Hepatocyte (in vitro differentiated cells): ENCODE measurements around the gene SNX2.

ENCODE experiments used
- CTCF ChIP-seq: fragments of 200-600 bp; sonication (generic); IDR thresholded peaks from 2 replicates; pipeline ENCODE4 v1.5.1; 2016; ENCODE audit warnings: antibody characterized with exemption, mild to moderate bottlenecking; ENCODE audit not compliant: poor library complexity
- EZH2 ChIP-seq: fragments of 200-600 bp; sonication (generic); IDR thresholded peaks from 2 replicates; pipeline ENCODE4 v1.6.1; 2016; ENCODE audit warnings: antibody characterized with exemption, mild to moderate bottlenecking, borderline replicate concordance
- EZH2phosphoT487 ChIP-seq: fragments of 200-600 bp; sonication (generic); IDR thresholded peaks from one replicate; pipeline ENCODE4 v1.6.1; 2018; ENCODE audit warnings: antibody characterized with exemption, mild to moderate bottlenecking, low read depth, moderate library complexity; ENCODE audit not compliant: unreplicated experiment, severe bottlenecking

DNA sequence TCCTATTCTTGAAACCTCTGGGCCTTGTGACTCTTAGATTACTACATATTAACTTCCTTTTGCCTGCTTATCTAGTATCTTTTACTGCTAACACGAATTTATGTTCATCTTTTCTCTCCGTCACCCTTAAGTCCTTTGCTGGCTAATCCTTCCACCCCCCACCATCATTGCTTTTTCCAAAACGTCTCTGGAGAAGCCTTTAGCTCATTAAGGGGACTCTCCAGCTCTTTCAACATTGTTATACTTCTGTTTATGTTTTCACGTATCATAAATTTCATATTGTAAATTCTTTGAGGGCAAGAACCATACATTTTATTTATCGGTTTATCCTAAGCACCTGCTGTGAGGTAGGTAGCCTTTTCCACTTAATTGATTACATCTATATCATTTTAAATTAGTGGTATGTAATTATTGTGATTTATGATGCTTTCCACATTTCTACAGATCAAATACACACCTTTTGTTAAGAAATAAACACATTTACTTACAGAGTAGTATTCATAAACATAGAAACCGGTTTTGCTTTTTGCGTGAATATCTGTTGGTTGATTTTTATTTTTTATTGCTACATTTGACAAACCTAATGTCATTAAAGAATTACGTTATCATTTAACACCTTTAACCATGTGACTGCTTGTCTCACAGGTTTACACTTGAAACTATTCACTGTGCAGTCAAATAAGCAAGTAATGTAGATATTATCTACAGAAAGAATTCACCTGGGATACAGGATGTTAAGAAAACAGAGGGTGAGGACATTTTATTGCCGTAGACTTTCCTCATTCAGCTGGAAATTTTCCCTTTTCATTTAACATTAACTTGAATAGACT is 15.4 kb upstream of the SNX2 start:
- no peak for TF ChIP-seq CTCF
- TF ChIP-seq EZH2: no peak
- TF ChIP-seq EZH2phosphoT487: no peak
